Measurements from ENCODE around the gene GALC. TPM values are rescaled to one million over a fixed set of nuclear protein-coding genes. Genes with fewer than 3 reads are reported as not detected.
A peak's percentile ranks its signal among the peaks of the same experiment; 100 is the strongest.

GALC gene
- total RNA-seq, 4 donors from 2014 or later, result 11.8 to 40.2 (median 20.2) TPM

DNA sequence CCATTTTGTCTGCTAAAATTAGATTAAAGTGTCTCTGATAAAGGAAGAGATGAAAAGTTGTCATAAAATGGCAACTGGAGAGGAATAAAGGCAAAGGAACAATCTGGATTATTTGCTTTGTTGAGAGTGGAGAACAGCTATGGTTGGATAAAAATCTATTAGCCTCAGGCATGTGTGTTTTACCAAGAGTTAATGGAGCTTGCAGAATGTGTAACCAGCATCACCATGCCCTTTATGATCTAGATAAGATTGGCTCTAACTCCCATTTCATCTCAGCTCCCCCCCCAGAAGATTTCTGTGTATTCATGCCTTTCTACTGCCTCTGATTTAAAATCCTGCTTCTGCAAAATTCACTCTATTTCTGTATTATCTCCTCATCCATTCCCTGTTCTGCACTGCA is 93.8 kb downstream of the GALC start:
- TF ChIP-seq POLR2A (IDR thresholded peaks at IDR 0.05), result no peak
- TF ChIP-seq, protein P1, sequence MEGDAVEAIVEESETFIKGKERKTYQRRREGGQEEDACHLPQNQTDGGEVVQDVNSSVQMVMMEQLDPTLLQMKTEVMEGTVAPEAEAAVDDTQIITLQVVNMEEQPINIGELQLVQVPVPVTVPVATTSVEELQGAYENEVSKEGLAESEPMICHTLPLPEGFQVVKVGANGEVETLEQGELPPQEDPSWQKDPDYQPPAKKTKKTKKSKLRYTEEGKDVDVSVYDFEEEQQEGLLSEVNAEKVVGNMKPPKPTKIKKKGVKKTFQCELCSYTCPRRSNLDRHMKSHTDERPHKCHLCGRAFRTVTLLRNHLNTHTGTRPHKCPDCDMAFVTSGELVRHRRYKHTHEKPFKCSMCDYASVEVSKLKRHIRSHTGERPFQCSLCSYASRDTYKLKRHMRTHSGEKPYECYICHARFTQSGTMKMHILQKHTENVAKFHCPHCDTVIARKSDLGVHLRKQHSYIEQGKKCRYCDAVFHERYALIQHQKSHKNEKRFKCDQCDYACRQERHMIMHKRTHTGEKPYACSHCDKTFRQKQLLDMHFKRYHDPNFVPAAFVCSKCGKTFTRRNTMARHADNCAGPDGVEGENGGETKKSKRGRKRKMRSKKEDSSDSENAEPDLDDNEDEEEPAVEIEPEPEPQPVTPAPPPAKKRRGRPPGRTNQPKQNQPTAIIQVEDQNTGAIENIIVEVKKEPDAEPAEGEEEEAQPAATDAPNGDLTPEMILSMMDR (IDR thresholded peaks at IDR 0.05), result no peak
- DNase-seq, result no peak
- H3K9me3 ChIP-seq, result no peaks in the 10 kb centered on the region
- H3K27ac ChIP-seq, result no peak overlapping the region
- no peaks in the 10 kb centered on the region for H3K4me1 ChIP-seq
- intact Hi-C loops (cut with DNase I; ENCODE audit: low total_unique reads), result no loop called here
- no peaks in the 10 kb centered on the region for H3K36me3 ChIP-seq
- H3K27me3 ChIP-seq, result no peaks in the 10 kb centered on the region
- no peak overlapping the region for H3K4me3 ChIP-seq

DNA sequence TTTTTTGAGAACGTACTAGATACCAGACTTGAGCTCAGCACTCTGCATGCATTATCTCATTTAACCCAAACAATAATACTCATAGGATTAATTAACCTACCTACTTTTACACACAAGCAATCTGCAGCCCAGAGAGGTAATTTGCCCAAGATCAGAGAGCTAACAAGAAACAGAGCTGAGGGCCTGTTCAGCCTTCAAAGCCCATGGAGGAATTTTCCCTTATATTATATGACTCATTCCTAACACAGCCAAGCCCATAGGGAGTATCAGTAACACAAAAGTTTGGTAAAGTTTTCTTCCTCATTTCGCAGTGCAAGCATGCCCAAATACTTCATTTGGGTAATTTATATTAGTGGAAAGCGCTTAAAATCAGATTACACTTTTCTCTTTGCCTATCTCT is 94.7 kb downstream of the GALC start:
- no peak overlapping the region for H3K4me3 ChIP-seq
- no peaks in the 10 kb centered on the region for H3K4me1 ChIP-seq
- intact Hi-C loops (cut with DNase I; ENCODE audit: low total_unique reads), result no loop called here
- H3K9me3 ChIP-seq, result no peaks in the 10 kb centered on the region
- TF ChIP-seq, protein P1 (IDR thresholded peaks at IDR 0.05), result no peak
- no peak for TF ChIP-seq POLR2A (IDR thresholded peaks at IDR 0.05)
- H3K27ac ChIP-seq, result no peak overlapping the region
- no peaks in the 10 kb centered on the region for H3K27me3 ChIP-seq
- DNase-seq, result no peak
- no peaks in the 10 kb centered on the region for H3K36me3 ChIP-seq

DNA sequence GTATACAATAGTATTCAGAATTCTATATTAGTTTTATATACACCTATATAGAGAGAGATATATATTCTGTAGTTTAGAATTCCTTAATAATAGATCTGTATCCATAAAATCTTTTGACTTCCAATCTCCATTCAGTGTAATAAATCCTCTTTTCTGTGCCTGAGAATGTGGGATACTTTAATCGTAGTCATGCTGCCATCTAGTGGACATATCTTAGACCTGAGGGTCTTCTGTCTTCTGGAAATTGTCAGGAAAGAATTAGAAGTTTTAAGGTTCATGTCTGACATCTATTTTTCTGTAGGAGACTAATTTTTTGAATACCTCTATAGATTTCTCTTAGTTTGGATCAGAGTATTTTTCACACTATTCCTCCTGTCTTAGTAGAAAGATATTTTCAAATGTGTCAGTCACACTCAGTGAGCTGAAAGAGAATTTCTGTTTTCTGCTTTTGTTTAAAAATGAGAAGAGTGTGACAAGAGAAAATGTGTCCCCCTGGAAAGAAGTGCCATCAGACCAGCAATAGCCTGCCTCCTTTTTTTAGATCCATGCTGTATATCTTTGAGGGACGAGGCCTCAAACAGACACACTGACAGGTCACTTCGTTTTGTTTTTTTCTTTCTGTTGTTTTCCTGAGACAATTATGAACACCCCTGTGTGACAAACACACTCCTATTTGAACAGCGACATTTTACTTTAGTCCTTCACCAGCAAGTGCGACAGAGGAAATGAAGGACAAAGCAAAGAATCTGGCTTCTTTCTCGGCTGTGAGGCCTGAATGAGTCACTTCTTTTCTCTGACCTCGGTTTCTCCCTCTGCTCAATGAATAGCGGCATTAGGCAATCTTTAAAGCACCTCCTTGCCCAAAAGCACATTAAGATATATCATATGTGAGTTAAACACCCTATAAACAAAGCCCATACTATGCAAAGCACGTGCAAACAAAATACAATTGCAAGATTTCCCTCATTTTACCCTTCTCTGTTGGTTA is 96.3 kb downstream of the GALC start:
- DNase-seq, result no peak
- Histone ChIP-seq H3K4me1 (no peaks in the 10 kb centered on the region), H3K9me3 (no peaks in the 10 kb centered on the region), H3K4me3 (no peak overlapping the region), H3K36me3 (no peaks in the 10 kb centered on the region), H3K27ac (no peak overlapping the region), H3K27me3 (no peaks in the 10 kb centered on the region)
- no peak for TF ChIP-seq POLR2A (IDR thresholded peaks at IDR 0.05)
- TF ChIP-seq, protein P1 (IDR thresholded peaks at IDR 0.05), result peak; percentile 57 to 71 (median 64)
- intact Hi-C loops (cut with DNase I; ENCODE audit: low total_unique reads), result no loop called here

DNA sequence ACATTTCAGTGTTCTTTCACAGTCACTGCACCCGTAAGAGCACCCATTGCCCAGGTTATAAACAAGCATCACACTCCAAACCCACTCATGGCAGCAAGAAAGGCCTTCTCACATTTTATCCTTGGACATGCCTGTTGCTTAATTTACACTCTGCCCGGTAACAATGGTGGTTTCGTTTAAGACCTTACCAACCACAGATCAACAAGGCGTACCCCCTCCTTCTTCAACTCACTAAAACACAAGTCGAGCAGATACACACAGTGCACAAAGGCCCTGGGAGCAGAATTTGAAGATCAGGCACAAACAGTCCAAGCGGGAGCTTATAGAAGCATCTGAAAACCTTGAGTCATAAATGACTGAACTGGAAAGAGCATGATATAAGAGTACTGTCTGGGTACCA is 98.1 kb downstream of the GALC start:
- DNase-seq, result no peak
- H3K9me3 ChIP-seq, result no peaks in the 10 kb centered on the region
- no peaks in the 10 kb centered on the region for H3K4me1 ChIP-seq
- H3K27me3 ChIP-seq, result no peaks in the 10 kb centered on the region
- no peak overlapping the region for H3K27ac ChIP-seq
- no peak overlapping the region for H3K4me3 ChIP-seq
- no peaks in the 10 kb centered on the region for H3K36me3 ChIP-seq
- TF ChIP-seq, protein P1 (IDR thresholded peaks at IDR 0.05), result no peak
- TF ChIP-seq POLR2A (IDR thresholded peaks at IDR 0.05), result no peak
- intact Hi-C loops (cut with DNase I; ENCODE audit: low total_unique reads), result no loop called here

DNA sequence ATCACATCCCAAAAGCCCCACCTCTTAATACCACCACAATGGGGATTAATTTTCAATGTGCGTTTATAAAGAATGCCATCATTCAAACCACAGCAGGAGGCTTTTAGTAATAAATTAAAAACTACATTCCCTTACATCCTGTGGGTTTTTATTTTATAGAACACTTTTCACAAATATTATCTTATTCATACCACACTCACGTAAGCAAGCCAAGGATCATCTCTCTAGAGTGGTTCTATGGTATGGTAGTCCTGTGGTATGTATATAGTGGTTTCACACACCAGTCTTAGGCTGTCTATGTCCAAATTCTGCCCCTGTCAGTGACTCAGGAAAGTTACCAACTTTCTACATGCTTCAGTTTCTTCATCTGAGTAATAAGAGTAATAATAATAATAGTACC is 100.2 kb downstream of the GALC start:
- Histone ChIP-seq H3K9me3 (no peaks in the 10 kb centered on the region), H3K36me3 (no peaks in the 10 kb centered on the region), H3K27me3 (no peaks in the 10 kb centered on the region), H3K4me3 (no peak overlapping the region), H3K27ac (no peak overlapping the region), H3K4me1 (no peaks in the 10 kb centered on the region)
- TF ChIP-seq, protein P1 (IDR thresholded peaks at IDR 0.05), result no peak
- no peak for TF ChIP-seq POLR2A (IDR thresholded peaks at IDR 0.05)
- no peak for DNase-seq
- intact Hi-C loops (cut with DNase I; ENCODE audit: low total_unique reads), result no loop called here
